ENCODE data around the gene UNC93B1.
"Not testable (repeated sequence)": the region's sequence is repeated elsewhere in the genome, so short reads cannot be mapped to it uniquely, and the experiment has no call there.

UNC93B1 gene

GRCh38 chr11:68009391-68010089 is 5.6 kb upstream of the UNC93B1 start:
- DNase-seq (ENCODE audit: low read depth) = no peak

- DNase-seq (ENCODE audit: low read depth) = no peak
These were observed 4.8 kb upstream of the UNC93B1 start for GRCh38 chr11:68008381-68009337.

GRCh38 chr11:68007498-68008380 is 3.8 kb upstream of the UNC93B1 start:
- no peak for DNase-seq (ENCODE audit: low read depth)

GRCh38 chr11:68006606-68007166 is 2.8 kb upstream of the UNC93B1 start:
- DNase-seq (ENCODE audit: low read depth) = no peak

- no peak for DNase-seq (ENCODE audit: low read depth)
These were observed 846 bp upstream of the UNC93B1 start for GRCh38 chr11:68004551-68005335.

GRCh38 chr11:68002938-68003845 is 705 bp downstream of the UNC93B1 start:
- no peak for DNase-seq (ENCODE audit: low read depth)

GRCh38 chr11:68002575-68002937 is 1.3 kb downstream of the UNC93B1 start:
- DNase-seq (ENCODE audit: low read depth) = no peak

- DNase-seq (ENCODE audit: low read depth) = no peak
These were observed 4.2 kb downstream of the UNC93B1 start for GRCh38 chr11:67999704-68000103.

- no peak for DNase-seq (ENCODE audit: low read depth)
These were observed 4.7 kb downstream of the UNC93B1 start for GRCh38 chr11:67999201-67999629.

- DNase-seq (ENCODE audit: low read depth) = no peak
These were observed 5.5 kb downstream of the UNC93B1 start for GRCh38 chr11:67998150-67999045.

GRCh38 chr11:67997475-67997921 is 6.4 kb downstream of the UNC93B1 start:
- no peak for DNase-seq (ENCODE audit: low read depth)

- no peak for DNase-seq (ENCODE audit: low read depth)
These were observed 7.0 kb downstream of the UNC93B1 start for GRCh38 chr11:67996622-67997474.

- DNase-seq (ENCODE audit: low read depth) = no peak
These were observed 7.8 kb downstream of the UNC93B1 start for GRCh38 chr11:67996051-67996450.

GRCh38 chr11:67995579-67995978 is 8.3 kb downstream of the UNC93B1 start:
- not testable (repeated sequence) for DNase-seq (ENCODE audit: low read depth)

GRCh38 chr11:67995129-67995528 is 8.8 kb downstream of the UNC93B1 start:
- not testable (repeated sequence) for DNase-seq (ENCODE audit: low read depth)

- not testable (repeated sequence) for DNase-seq (ENCODE audit: low read depth)
These were observed 9.5 kb downstream of the UNC93B1 start for GRCh38 chr11:67994387-67994786.

- not testable (repeated sequence) for DNase-seq (ENCODE audit: low read depth)
These were observed 10.1 kb downstream of the UNC93B1 start for GRCh38 chr11:67993821-67994220.

Measured in GM04504 (cell line).